HepG2 (cell line): ENCODE measurements around the gene ZKSCAN4. TPM values are rescaled to one million over a fixed set of nuclear protein-coding genes. Genes with fewer than 3 reads are reported as not detected.

Experiments used
- ATAC-seq: fragments of 200-7000 bp; cut with Tn5 transposase; 3 replicates; pipeline ENCODE4 v1.9.1; 2020; ENCODE audit warnings: mild to moderate bottlenecking, moderate library complexity
- BruUV-seq: library from RNA; stranded (reverse); fragments of 400-500 nt; replicated peaks from 2 replicates; lab custom pipeline; 2021; lab: Mats Ljungman, UMichigan
- CTCF ChIA-PET: fragments of 300-600 bp; formaldehyde crosslinking; extraction: SDS; loops from one replicate; lab custom pipeline; 2021; ENCODE audit warnings: low total read pairs, inconsistent platforms, low intra/inter-chr PET ratio; lab: Yijun Ruan, JAX
- POLR2A ChIA-PET: fragments of 350-600 bp; sonication (Branson Sonifier 250); formaldehyde crosslinking; loops from one replicate; lab custom pipeline; 2020; ENCODE audit warnings: antibody characterized with exemption, inconsistent platforms; lab: Yijun Ruan, JAX
- DNase-seq: peaks from one replicate; pipeline ENCODE4 v3.0.0-alpha.2; 2015; ENCODE audit warnings: low spot score
- FAIRE-seq: peaks from 3 replicates; lab custom pipeline; 2011; peaks lifted over from hg19 to GRCh38; lab: Jason Lieb, UNC
- H2AFZ ChIP-seq: one replicate; pipeline ENCODE4 v1.6.1; 2011; ENCODE audit warnings: low read length, inconsistent platforms
- H3K27ac ChIP-seq: fragments of 300-600 bp; 3 replicates; pipeline ENCODE4 v1.8.0; 2011; ENCODE audit warnings: mixed run types, mild to moderate bottlenecking, mixed read lengths, low read length, inconsistent platforms; ENCODE audit not compliant: insufficient read depth; ENCODE audit errors: extremely low read length
- H3K27me3 ChIP-seq, 2 experiments: fragments of 200-600 bp in 1 of 2; 2 replicates in 1 of 2; 3 replicates in 1 of 2; pipeline versions ENCODE4 v1.6.0 to v1.8.0; 2011; ENCODE audit warnings: low read length in 2 of 2, mild to moderate bottlenecking in 2 of 2, moderate library complexity in 2 of 2, inconsistent platforms in 1 of 2; ENCODE audit not compliant: insufficient read depth in 2 of 2, control insufficient read depth in 1 of 2
- H3K36me3 ChIP-seq, 2 experiments: fragments of 200-600 bp in 1 of 2; replicated peaks in 1 of 2; 2 replicates in 1 of 2; 3 replicates in 1 of 2; pipeline versions ENCODE4 v1.5.1 to v1.8.0; 2011; ENCODE audit warnings: low read length in 2 of 2, inconsistent platforms in 1 of 2; ENCODE audit not compliant: insufficient read depth in 2 of 2, control insufficient read depth in 1 of 2
- H3K4me1 ChIP-seq: 2 replicates; pipeline ENCODE4 v1.5.1; 2012; ENCODE audit warnings: low read length, inconsistent platforms; ENCODE audit not compliant: insufficient read depth
- H3K4me2 ChIP-seq: 2 replicates; pipeline ENCODE4 v1.6.0; 2011; ENCODE audit warnings: low read depth, low read length, inconsistent platforms
- H3K4me3 ChIP-seq, 3 experiments: fragments of 200-600 bp in 1 of 3; sonication (generic), shearing (Covaris generic) in 1 of 3; replicated peaks in 1 of 3; 2 replicates each; pipeline ENCODE4 v1.5.1; 2011 to 2016; ENCODE audit warnings: low read length in 3 of 3, inconsistent platforms in 2 of 3, low read depth in 2 of 3, mild to moderate bottlenecking in 2 of 3, control low read depth in 1 of 3, mixed read lengths in 1 of 3; ENCODE audit not compliant: insufficient read depth in 1 of 3
- H3K79me2 ChIP-seq: one replicate; pipeline ENCODE4 v1.6.1; 2011; ENCODE audit warnings: low read length, inconsistent platforms; ENCODE audit not compliant: insufficient read depth
- H3K9ac ChIP-seq: 2 replicates; pipeline ENCODE4 v1.6.0; 2011; ENCODE audit warnings: mild to moderate bottlenecking, low read depth, low read length, inconsistent platforms; ENCODE audit not compliant: insufficient read depth
- H3K9me3 ChIP-seq: 2 replicates; pipeline ENCODE4 v1.5.1; 2012; ENCODE audit warnings: mild to moderate bottlenecking, low read length
- H4K20me1 ChIP-seq: 2 replicates; pipeline ENCODE4 v1.6.0; 2011; ENCODE audit warnings: inconsistent platforms, mild to moderate bottlenecking, low read length, moderate library complexity; ENCODE audit not compliant: insufficient read depth
- CREB3 ChIP-seq: sonication (generic); formaldehyde crosslinking; IDR thresholded peaks from 2 replicates; pipeline ENCODE4 v1.5.0; 2020; ENCODE audit warnings: missing genetic modification reagents
- GATA4 ChIP-seq: sonication (generic); IDR thresholded peaks from 2 replicates; pipeline ENCODE4 v1.6.1; 2016; ENCODE audit warnings: antibody characterized with exemption, low read depth, borderline replicate concordance
- HES4 ChIP-seq: sonication (generic); formaldehyde crosslinking; IDR thresholded peaks from 2 replicates; pipeline ENCODE4 v1.9.0; 2021; ENCODE audit warnings: mild to moderate bottlenecking, missing genetic modification reagents, borderline replicate concordance
- KDM5B ChIP-seq: sonication (generic); formaldehyde crosslinking; IDR thresholded peaks from 2 replicates; pipeline ENCODE4 v1.4.0; 2020; ENCODE audit warnings: missing genetic modification reagents, mild to moderate bottlenecking, borderline replicate concordance
- KLF12 ChIP-seq: sonication (generic); formaldehyde crosslinking; IDR thresholded peaks from 2 replicates; pipeline ENCODE4 v1.4.0; 2020; ENCODE audit warnings: missing genetic modification reagents, borderline replicate concordance
- ZC3H4 ChIP-seq: sonication (generic); formaldehyde crosslinking; IDR thresholded peaks from 2 replicates; pipeline ENCODE4 v1.4.0; 2020; ENCODE audit warnings: missing genetic modification reagents, borderline replicate concordance
- ZMYM4 ChIP-seq: sonication (generic); formaldehyde crosslinking; IDR thresholded peaks from 2 replicates; pipeline ENCODE4 v1.8.1; 2023; ENCODE audit warnings: mild to moderate bottlenecking, missing genetic modification reagents
- ZNF136 ChIP-seq: sonication (generic); formaldehyde crosslinking; IDR thresholded peaks from 2 replicates; pipeline ENCODE4 v1.8.1; 2022; ENCODE audit warnings: low read depth, mild to moderate bottlenecking, moderate library complexity, missing genetic modification reagents
- ZNF337 ChIP-seq: sonication (generic); formaldehyde crosslinking; IDR thresholded peaks from 2 replicates; pipeline ENCODE4 v1.5.1; 2020; ENCODE audit warnings: missing genetic modification reagents, low read depth, mild to moderate bottlenecking, borderline replicate concordance
- ZNF766 ChIP-seq: sonication (generic); formaldehyde crosslinking; IDR thresholded peaks from 2 replicates; pipeline ENCODE4 v1.5.0; 2020; ENCODE audit warnings: missing genetic modification reagents, borderline replicate concordance
- ZNF782 ChIP-seq: sonication (generic); formaldehyde crosslinking; IDR thresholded peaks from 2 replicates; pipeline ENCODE4 v1.4.0; 2020; ENCODE audit warnings: missing genetic modification reagents, mild to moderate bottlenecking, borderline replicate concordance
- WGBS: methylation state at CpG from one replicate; pipeline ENCODE4 v1.1.6; 2017; ENCODE audit warnings: low lambda C conversion rate; 5-methylcytosine and 5-hydroxymethylcytosine counted together
- in situ Hi-C: cut with HindIII; loops from 2 replicates; pipeline ENCODE4 v1.10.0; 2017; ENCODE audit warnings: low pct_unique_long_range_greater_than_20kb; ENCODE audit not compliant: extremely low pct_ligation_motif_present
- intact Hi-C: fragments of 100-400 bp; cut with micrococcal nuclease; formaldehyde crosslinking; loops from one replicate; pipeline ENCODE4 v1.10.0; 2022; ENCODE audit not compliant: unreplicated experiment
- polyA plus RNA-seq, 8 experiments: library from polyadenylated mRNA; depleted of rRNA in 3 of 8; stranded (reverse) in 7 of 8; unstranded in 1 of 8; fragments of >200 nt; fragmentation: Illumina TruSeq in 4 of 8; extraction: Trizol in 4 of 8; gene quantifications; 2 replicates each; pipeline versions ENCODE4 v1.2.1 to v1.2.3, GENCODE V29; 2011 to 2016; ENCODE audit warnings: low read depth in 4 of 8, missing spikeins in 1 of 8, mixed read lengths in 1 of 8; ENCODE audit not compliant: insufficient read depth in 1 of 8
- total RNA-seq, 5 experiments: library from RNA; depleted of rRNA; stranded (reverse); fragments of >200 nt; fragmentation: Illumina TruSeq; extraction: Trizol; gene quantifications; 2 replicates each; pipeline ENCODE4 v1.2.3, GENCODE V29; 2016; ENCODE audit warnings: low read depth in 1 of 5
- TF ChIP-seq, protein P1 (sequence below): sonication (generic); formaldehyde crosslinking; IDR thresholded peaks from 2 replicates; pipeline ENCODE4 v1.4.0; 2020; ENCODE audit warnings: mild to moderate bottlenecking, missing genetic modification reagents
- TF ChIP-seq, protein P2 (sequence below): sonication (generic); formaldehyde crosslinking; IDR thresholded peaks from 2 replicates; pipeline ENCODE4 v1.8.0; 2022; ENCODE audit warnings: mild to moderate bottlenecking, missing genetic modification reagents, borderline replicate concordance
- TF ChIP-seq, protein P3 (sequence below): sonication (generic); formaldehyde crosslinking; IDR thresholded peaks from 2 replicates; pipeline ENCODE4 v1.4.0; 2020; ENCODE audit warnings: missing genetic modification reagents, borderline replicate concordance

ZKSCAN4 gene
- total and polyA plus RNA-seq, 2 of the 13 experiments (the other 11 are each of a cell fraction or from before 2014, with no cell fraction given) = 2.9 to 7.8 TPM

DNA sequence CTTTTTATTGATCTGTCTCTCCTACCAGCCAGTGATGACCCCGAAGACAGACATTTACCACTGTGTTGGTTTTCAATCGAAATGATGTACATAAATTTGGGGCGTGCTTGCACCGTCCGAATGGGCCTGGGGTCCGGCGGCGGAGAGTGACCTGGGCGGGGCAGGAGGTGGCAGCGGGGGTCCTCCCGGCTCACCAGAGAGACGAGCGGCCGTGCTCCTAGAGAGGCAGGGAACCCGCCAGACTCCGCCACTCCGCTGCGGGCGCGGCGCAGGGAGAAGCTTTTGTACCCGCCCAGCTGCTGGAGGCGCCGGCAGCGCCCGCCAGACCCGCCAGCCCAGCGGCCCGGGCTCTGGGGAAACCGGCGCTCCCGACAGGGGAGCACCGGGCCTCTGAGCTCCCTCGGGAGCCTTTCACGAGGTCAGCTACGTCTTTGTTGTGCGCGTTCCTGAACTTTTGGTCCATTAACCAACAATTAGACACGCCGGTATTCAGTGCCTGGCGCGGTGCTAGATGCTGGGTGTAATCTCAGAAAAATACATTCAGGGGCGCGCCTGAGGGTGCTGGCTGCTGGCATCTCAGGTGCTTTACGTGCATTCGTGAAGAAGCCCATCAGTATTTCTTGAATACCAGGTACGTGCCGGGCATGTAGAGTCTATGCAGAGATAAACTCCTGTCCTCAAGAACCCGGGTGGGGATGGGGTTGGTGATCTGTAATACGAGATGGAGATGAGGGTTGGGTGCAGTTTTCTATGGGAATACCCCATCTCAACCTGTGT, 29.4 kb upstream of the ZKSCAN4 start, which contains the start of gene PGBD1:
TSS of gene PGBD1 (plus strand) at position 285 of the 777 bp plus-strand sequence. CDS start 2,242 bp downstream, outside the sequence.
- Histone ChIP-seq H3K4me3 (peak within 1 kb of the TSS; percentile 79 to 94 (median 89)), H3K4me1 (peaks cover 16% of the 10 kb centered on the region), H3K27me3 (no peaks in the 10 kb centered on the region; a peak in 1 of 5 replicates), H3K36me3 (peaks cover 1 to 20% of the 10 kb centered on the region in 2 experiments; a peak in 4 of 5 replicates), H2AFZ (peak within 1 kb of the TSS; percentile 66), H3K4me2 (peak within 1 kb of the TSS; percentile 80), H3K27ac (peak within 1 kb of the TSS; percentile 42), H4K20me1 (no peaks in the 10 kb centered on the region), H3K79me2 (peaks cover 5% of the 10 kb centered on the region), H3K9me3 (no peaks in the 10 kb centered on the region), H3K9ac (peak within 1 kb of the TSS; percentile 76)
- FAIRE-seq = no peak
- ChIA-PET CTCF (interaction anchor here (1.1 kb wide), 1 partner anchor 75 kb away, joined by 3 read pairs; no protein-coding TSS in a partner anchor), POLR2A (interaction anchor here (0.8 to 3.2 kb wide), 15 partner anchors 11 to 144 kb away, joined by 3 to 42 read pairs (median 5); partner anchors contain the start of genes ZKSCAN3, ZKSCAN4, ZKSCAN8 and ZSCAN26)
- intact Hi-C loops (loop anchor here (1.0 to 5.0 kb wide), 6 partner anchors 29 to 145 kb away; partner anchors contain the start of genes ZKSCAN4 and ZSCAN9), in situ Hi-C loops (no loop called here)
- ATAC-seq = peak; percentile 99
- WGBS = 1% methylated on average over 20 of the region's 50 CpGs
- peak; percentile 67 for DNase-seq
- BruUV-seq = no TSS peak
- TF ChIP-seq ZMYM4 (CRISPR knock-in tag) (peak; percentile 78), ZNF337 (CRISPR knock-in tag) (0 out of 2 replicates have a peak, but pooled peaks have one; percentile 31), ZNF136 (CRISPR knock-in tag) (no peak; the same call in 1 of the 2 replicates), ZC3H4 (CRISPR knock-in tag) (no peak), GATA4 (no peak), CREB3 (CRISPR knock-in tag) (0 out of 2 replicates have a peak, but pooled peaks have one; percentile 53), KLF12 (CRISPR knock-in tag) (0 out of 2 replicates have a peak, but pooled peaks have one; percentile 90), HES4 (no peak), ZNF766 (CRISPR knock-in tag) (no peak), KDM5B (CRISPR knock-in tag) (peak; percentile 80; the same call in 1 of the 2 replicates), ZNF782 (CRISPR knock-in tag) (peak; percentile 70; the same call in 1 of the 2 replicates)
- TF ChIP-seq, protein P1, sequence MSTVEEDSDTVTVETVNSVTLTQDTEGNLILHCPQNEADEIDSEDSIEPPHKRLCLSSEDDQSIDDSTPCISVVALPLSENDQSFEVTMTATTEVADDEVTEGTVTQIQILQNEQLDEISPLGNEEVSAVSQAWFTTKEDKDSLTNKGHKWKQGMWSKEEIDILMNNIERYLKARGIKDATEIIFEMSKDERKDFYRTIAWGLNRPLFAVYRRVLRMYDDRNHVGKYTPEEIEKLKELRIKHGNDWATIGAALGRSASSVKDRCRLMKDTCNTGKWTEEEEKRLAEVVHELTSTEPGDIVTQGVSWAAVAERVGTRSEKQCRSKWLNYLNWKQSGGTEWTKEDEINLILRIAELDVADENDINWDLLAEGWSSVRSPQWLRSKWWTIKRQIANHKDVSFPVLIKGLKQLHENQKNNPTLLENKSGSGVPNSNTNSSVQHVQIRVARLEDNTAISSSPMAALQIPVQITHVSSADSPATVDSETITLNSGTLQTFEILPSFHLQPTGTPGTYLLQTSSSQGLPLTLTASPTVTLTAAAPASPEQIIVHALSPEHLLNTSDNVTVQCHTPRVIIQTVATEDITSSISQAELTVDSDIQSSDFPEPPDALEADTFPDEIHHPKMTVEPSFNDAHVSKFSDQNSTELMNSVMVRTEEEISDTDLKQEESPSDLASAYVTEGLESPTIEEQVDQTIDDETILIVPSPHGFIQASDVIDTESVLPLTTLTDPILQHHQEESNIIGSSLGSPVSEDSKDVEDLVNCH (CRISPR knock-in tag) = no peak
- TF ChIP-seq, protein P2, sequence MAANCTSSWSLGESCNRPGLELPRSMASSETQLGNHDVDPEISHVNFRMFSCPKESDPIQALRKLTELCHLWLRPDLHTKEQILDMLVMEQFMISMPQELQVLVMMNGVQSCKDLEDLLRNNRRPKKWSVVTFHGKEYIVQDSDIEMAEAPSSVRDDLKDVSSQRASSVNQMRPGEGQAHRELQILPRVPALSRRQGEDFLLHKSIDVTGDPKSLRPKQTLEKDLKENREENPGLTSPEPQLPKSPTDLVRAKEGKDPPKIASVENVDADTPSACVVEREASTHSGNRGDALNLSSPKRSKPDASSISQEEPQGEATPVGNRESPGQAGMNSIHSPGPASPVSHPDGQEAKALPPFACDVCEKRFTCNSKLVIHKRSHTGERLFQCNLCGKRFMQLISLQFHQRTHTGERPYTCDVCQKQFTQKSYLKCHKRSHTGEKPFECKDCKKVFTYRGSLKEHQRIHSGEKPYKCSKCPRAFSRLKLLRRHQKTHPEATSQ (CRISPR knock-in tag) = no peak
- TF ChIP-seq, protein P3, sequence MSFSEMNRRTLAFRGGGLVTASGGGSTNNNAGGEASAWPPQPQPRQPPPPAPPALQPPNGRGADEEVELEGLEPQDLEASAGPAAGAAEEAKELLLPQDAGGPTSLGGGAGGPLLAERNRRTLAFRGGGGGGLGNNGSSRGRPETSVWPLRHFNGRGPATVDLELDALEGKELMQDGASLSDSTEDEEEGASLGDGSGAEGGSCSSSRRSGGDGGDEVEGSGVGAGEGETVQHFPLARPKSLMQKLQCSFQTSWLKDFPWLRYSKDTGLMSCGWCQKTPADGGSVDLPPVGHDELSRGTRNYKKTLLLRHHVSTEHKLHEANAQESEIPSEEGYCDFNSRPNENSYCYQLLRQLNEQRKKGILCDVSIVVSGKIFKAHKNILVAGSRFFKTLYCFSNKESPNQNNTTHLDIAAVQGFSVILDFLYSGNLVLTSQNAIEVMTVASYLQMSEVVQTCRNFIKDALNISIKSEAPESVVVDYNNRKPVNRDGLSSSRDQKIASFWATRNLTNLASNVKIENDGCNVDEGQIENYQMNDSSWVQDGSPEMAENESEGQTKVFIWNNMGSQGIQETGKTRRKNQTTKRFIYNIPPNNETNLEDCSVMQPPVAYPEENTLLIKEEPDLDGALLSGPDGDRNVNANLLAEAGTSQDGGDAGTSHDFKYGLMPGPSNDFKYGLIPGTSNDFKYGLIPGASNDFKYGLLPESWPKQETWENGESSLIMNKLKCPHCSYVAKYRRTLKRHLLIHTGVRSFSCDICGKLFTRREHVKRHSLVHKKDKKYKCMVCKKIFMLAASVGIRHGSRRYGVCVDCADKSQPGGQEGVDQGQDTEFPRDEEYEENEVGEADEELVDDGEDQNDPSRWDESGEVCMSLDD (CRISPR knock-in tag) = 0 out of 2 replicates have a peak, but pooled peaks have one; percentile 21
